HepG2 (cell line): ENCODE measurements around the gene GAS6. TPM values are rescaled to one million over a fixed set of nuclear protein-coding genes. Genes with fewer than 3 reads are reported as not detected.

Source experiments
- ATAC-seq: fragments of 200-7000 bp; cut with Tn5 transposase; 3 replicates; pipeline ENCODE4 v1.9.1; 2020; ENCODE audit warnings: mild to moderate bottlenecking, moderate library complexity
- BruUV-seq: library from RNA; stranded (reverse); fragments of 400-500 nt; replicated peaks from 2 replicates; lab custom pipeline; 2021; lab: Mats Ljungman, UMichigan
- CTCF ChIA-PET: fragments of 300-600 bp; formaldehyde crosslinking; extraction: SDS; loops from one replicate; lab custom pipeline; 2021; ENCODE audit warnings: low total read pairs, inconsistent platforms, low intra/inter-chr PET ratio; lab: Yijun Ruan, JAX
- POLR2A ChIA-PET: fragments of 350-600 bp; sonication (Branson Sonifier 250); formaldehyde crosslinking; loops from one replicate; lab custom pipeline; 2020; ENCODE audit warnings: antibody characterized with exemption, inconsistent platforms; lab: Yijun Ruan, JAX
- DNase-seq: peaks from one replicate; pipeline ENCODE4 v3.0.0-alpha.2; 2015; ENCODE audit warnings: low spot score
- FAIRE-seq: peaks from 3 replicates; lab custom pipeline; 2011; peaks lifted over from hg19 to GRCh38; lab: Jason Lieb, UNC
- H2AFZ ChIP-seq: one replicate; pipeline ENCODE4 v1.6.1; 2011; ENCODE audit warnings: low read length, inconsistent platforms
- H3K27ac ChIP-seq: fragments of 300-600 bp; 3 replicates; pipeline ENCODE4 v1.8.0; 2011; ENCODE audit warnings: mixed run types, mild to moderate bottlenecking, mixed read lengths, low read length, inconsistent platforms; ENCODE audit not compliant: insufficient read depth; ENCODE audit errors: extremely low read length
- H3K27me3 ChIP-seq, 2 experiments: fragments of 200-600 bp in 1 of 2; 2 replicates in 1 of 2; 3 replicates in 1 of 2; pipeline versions ENCODE4 v1.6.0 to v1.8.0; 2011; ENCODE audit warnings: low read length in 2 of 2, mild to moderate bottlenecking in 2 of 2, moderate library complexity in 2 of 2, inconsistent platforms in 1 of 2; ENCODE audit not compliant: insufficient read depth in 2 of 2, control insufficient read depth in 1 of 2
- H3K36me3 ChIP-seq, 2 experiments: fragments of 200-600 bp in 1 of 2; replicated peaks in 1 of 2; 2 replicates in 1 of 2; 3 replicates in 1 of 2; pipeline versions ENCODE4 v1.5.1 to v1.8.0; 2011; ENCODE audit warnings: low read length in 2 of 2, inconsistent platforms in 1 of 2; ENCODE audit not compliant: insufficient read depth in 2 of 2, control insufficient read depth in 1 of 2
- H3K4me1 ChIP-seq: 2 replicates; pipeline ENCODE4 v1.5.1; 2012; ENCODE audit warnings: low read length, inconsistent platforms; ENCODE audit not compliant: insufficient read depth
- H3K4me2 ChIP-seq: 2 replicates; pipeline ENCODE4 v1.6.0; 2011; ENCODE audit warnings: low read depth, low read length, inconsistent platforms
- H3K4me3 ChIP-seq, 3 experiments: fragments of 200-600 bp in 1 of 3; sonication (generic), shearing (Covaris generic) in 1 of 3; replicated peaks in 1 of 3; 2 replicates each; pipeline ENCODE4 v1.5.1; 2011 to 2016; ENCODE audit warnings: low read length in 3 of 3, inconsistent platforms in 2 of 3, low read depth in 2 of 3, mild to moderate bottlenecking in 2 of 3, control low read depth in 1 of 3, mixed read lengths in 1 of 3; ENCODE audit not compliant: insufficient read depth in 1 of 3
- H3K79me2 ChIP-seq: one replicate; pipeline ENCODE4 v1.6.1; 2011; ENCODE audit warnings: low read length, inconsistent platforms; ENCODE audit not compliant: insufficient read depth
- H3K9ac ChIP-seq: 2 replicates; pipeline ENCODE4 v1.6.0; 2011; ENCODE audit warnings: mild to moderate bottlenecking, low read depth, low read length, inconsistent platforms; ENCODE audit not compliant: insufficient read depth
- H3K9me3 ChIP-seq: 2 replicates; pipeline ENCODE4 v1.5.1; 2012; ENCODE audit warnings: mild to moderate bottlenecking, low read length
- H4K20me1 ChIP-seq: 2 replicates; pipeline ENCODE4 v1.6.0; 2011; ENCODE audit warnings: inconsistent platforms, mild to moderate bottlenecking, low read length, moderate library complexity; ENCODE audit not compliant: insufficient read depth
- ETV6 ChIP-seq: sonication (generic); formaldehyde crosslinking; conservative IDR thresholded peaks from 2 replicates; pipeline ENCODE4 v1.4.0; 2020; ENCODE audit warnings: missing genetic modification reagents
- ZNF646 ChIP-seq: sonication (generic); formaldehyde crosslinking; IDR thresholded peaks from 2 replicates; pipeline ENCODE4 v1.9.0; 2021; ENCODE audit warnings: mild to moderate bottlenecking, missing genetic modification reagents
- WGBS: methylation state at CpG from one replicate; pipeline ENCODE4 v1.1.6; 2017; ENCODE audit warnings: low lambda C conversion rate; 5-methylcytosine and 5-hydroxymethylcytosine counted together
- in situ Hi-C: cut with HindIII; loops from 2 replicates; pipeline ENCODE4 v1.10.0; 2017; ENCODE audit warnings: low pct_unique_long_range_greater_than_20kb; ENCODE audit not compliant: extremely low pct_ligation_motif_present
- intact Hi-C: fragments of 100-400 bp; cut with micrococcal nuclease; formaldehyde crosslinking; loops from one replicate; pipeline ENCODE4 v1.10.0; 2022; ENCODE audit not compliant: unreplicated experiment
- polyA plus RNA-seq, 8 experiments: library from polyadenylated mRNA; depleted of rRNA in 3 of 8; stranded (reverse) in 7 of 8; unstranded in 1 of 8; fragments of >200 nt; fragmentation: Illumina TruSeq in 4 of 8; extraction: Trizol in 4 of 8; gene quantifications; 2 replicates each; pipeline versions ENCODE4 v1.2.1 to v1.2.3, GENCODE V29; 2011 to 2016; ENCODE audit warnings: low read depth in 4 of 8, missing spikeins in 1 of 8, mixed read lengths in 1 of 8; ENCODE audit not compliant: insufficient read depth in 1 of 8
- total RNA-seq, 5 experiments: library from RNA; depleted of rRNA; stranded (reverse); fragments of >200 nt; fragmentation: Illumina TruSeq; extraction: Trizol; gene quantifications; 2 replicates each; pipeline ENCODE4 v1.2.3, GENCODE V29; 2016; ENCODE audit warnings: low read depth in 1 of 5

The GAS6 gene
- total and polyA plus RNA-seq, 2 of the 13 experiments (the other 11 are each of a cell fraction or from before 2014, with no cell fraction given), result 0.09 to 0.24 TPM

- H2AFZ ChIP-seq, result no peak overlapping the region
- ChIA-PET CTCF (no interaction called here), POLR2A (no interaction called here)
- peaks cover 3 to 47% of the 10 kb centered on the region in 2 experiments; a peak in 4 of 5 replicates for H3K27me3 ChIP-seq
- ATAC-seq (no peak), DNase-seq (no peak), FAIRE-seq (no peak)
- in situ Hi-C loops, result no loop called here
- BruUV-seq, result no TSS peak
- H3K9me3 ChIP-seq, result no peaks in the 10 kb centered on the region
- H3K27ac ChIP-seq, result no peak overlapping the region
- intact Hi-C loops, result no loop called here
- H3K4me1 ChIP-seq, result peaks cover 7% of the 10 kb centered on the region; the same call in 1 of the 2 replicates
- no peaks in the 10 kb centered on the region for H3K36me3 ChIP-seq
- no peak overlapping the region for H3K9ac ChIP-seq
- no peak for TF ChIP-seq ETV6 (CRISPR knock-in tag)
- TF ChIP-seq ZNF646, result peak; percentile 61; the same call in 1 of the 2 replicates
- TF ChIP-seq, all 625 proteins: peak for 1
- no peaks in the 10 kb centered on the region for H4K20me1 ChIP-seq
- H3K79me2 ChIP-seq, result no peaks in the 10 kb centered on the region
- WGBS, result 14% methylated on average over 13 of the region's 20 CpGs
- H3K4me3 ChIP-seq, result no peak overlapping the region
- no peak overlapping the region for H3K4me2 ChIP-seq
Observed at GRCh38 chr13:113796211-113796963, 67.5 kb downstream of the GAS6 start.
